Activated naive CD4-positive, alpha-beta T cell treated with Interleukin-2 at 50 U/mL for 16 hours (primary cell): ENCODE results near the gene NEK6.

ENCODE experiments used
- DNase-seq: peaks from one replicate; pipeline ENCODE4 v3.0.0-alpha.2; 2020

NEK6 gene

GRCh38 chr9:124327491-124327890 is 69.7 kb downstream of the NEK6 start:
- no peak for DNase-seq

- DNase-seq = no peak
Measured at GRCh38 chr9:124328285-124328684, 70.5 kb downstream of the NEK6 start.

- DNase-seq = no peak
Measured at GRCh38 chr9:124329206-124329792, 71.5 kb downstream of the NEK6 start.

- no peak for DNase-seq
Measured at GRCh38 chr9:124330011-124330697, 72.4 kb downstream of the NEK6 start.

DNA sequence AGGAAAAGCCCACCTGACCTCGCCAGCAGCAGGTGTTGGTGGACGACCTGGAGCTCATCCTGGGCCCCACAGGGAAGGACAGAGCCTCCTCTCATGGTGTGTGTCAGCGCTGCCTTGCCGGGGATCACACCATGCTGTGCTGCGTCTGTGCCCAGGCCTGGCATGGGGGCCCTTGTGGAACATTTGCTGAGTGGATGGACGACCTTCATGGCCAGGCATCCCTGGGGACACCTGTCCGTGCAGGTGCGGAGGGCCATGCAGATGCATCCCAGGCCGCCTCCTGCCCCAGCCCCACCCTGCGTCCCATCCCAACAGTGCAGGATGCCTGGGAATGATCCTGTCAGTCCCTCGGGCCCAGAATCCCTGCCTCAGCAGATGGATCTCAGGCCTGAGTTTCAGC is 73.8 kb downstream of the NEK6 start:
- DNase-seq = no peak

GRCh38 chr9:124332361-124333202 is 74.8 kb downstream of the NEK6 start:
- DNase-seq = no peak

- no peak for DNase-seq
Measured at GRCh38 chr9:124333203-124333579, 75.4 kb downstream of the NEK6 start.

- no peak for DNase-seq
Measured at GRCh38 chr9:124334568-124335319, 77.0 kb downstream of the NEK6 start.

GRCh38 chr9:124335320-124335707 is 77.6 kb downstream of the NEK6 start:
- DNase-seq = no peak

GRCh38 chr9:124337562-124337961 is 79.8 kb downstream of the NEK6 start:
- DNase-seq = no peak

DNA sequence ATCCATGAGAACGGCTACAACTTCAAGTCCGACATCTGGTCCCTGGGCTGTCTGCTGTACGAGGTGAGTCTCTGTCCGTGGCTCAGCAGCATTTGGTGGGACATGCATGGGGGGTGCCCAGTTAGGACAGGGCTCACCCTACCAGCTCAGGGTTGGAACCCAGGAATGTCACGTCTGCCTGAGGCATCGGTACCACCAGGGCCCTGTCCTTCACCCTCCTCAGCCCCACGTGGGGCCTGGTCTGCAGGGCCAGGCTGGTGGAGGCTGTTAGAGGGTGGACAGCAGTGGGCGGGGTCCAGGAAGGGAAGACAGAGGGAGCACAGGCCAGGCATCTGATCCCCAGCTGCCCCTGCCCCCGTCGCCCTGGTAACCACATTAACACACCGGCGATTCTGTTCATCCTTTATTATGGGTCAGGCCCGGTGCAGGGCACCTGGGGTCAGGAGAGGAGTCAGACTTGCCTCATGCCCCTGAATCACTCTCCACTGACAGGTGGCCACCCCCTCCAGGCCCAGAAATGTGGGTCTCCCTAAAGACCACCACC is 81.9 kb downstream of the NEK6 start:
- no peak for DNase-seq

- DNase-seq = no peak
Measured at GRCh38 chr9:124340219-124341069, 82.7 kb downstream of the NEK6 start.

DNA sequence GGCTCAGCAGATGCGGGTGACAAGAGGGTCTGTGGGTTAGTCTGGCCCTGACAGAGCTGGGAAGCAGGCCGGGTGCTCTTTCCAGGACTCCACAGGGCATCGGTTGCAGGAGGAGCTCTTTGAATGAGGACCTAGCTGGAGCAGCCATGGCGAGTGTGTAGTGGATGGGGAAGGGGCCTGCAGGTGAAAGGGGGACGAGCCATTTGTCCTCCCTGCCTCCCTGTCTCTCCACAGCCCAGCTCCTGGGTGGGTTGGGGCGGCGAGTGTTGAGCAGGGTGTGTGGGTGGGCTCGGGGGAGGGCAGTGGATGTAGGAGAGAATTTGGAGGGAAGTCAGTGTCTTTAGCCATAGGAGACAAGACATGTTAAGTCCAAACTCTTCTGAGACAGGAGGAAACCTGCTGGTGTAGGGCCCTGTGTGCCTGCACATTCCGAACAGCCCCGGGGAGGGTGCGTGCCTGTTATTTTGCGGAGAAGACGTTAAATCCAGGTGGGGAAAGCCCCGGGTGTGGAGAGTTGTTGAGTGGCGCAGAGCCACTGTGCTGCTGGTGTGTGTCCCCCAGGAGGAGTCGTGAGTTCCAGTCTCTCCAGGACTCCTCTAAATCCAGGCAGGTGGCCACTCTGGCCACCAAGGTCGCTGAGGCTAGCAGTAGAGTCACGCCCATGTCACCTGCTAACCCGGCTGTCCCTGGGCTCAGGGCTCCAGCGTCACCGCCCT is 83.9 kb downstream of the NEK6 start:
- DNase-seq = no peak

DNA sequence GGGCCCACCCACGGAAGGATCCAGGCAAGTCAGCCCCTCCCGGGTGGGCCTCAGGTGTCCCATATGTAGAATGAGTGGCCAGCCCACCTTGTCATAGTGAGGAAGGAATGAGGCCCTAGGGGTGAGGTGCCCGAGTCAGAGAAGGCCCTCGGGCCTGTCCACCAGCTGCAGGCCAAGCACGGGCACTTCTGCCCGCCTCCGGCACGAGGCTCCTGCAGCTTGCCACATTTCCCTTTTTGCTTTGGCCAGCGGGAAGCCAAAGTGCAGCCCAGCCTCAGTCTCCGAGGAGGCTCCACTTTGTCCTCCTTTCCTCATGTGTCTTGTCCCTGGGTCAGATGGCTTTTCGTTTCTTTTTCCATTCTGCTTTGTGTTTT is 84.6 kb downstream of the NEK6 start:
- DNase-seq = no peak

- DNase-seq = no peak
Measured at GRCh38 chr9:124342776-124343485, 85.2 kb downstream of the NEK6 start.

GRCh38 chr9:124343533-124344290 is 86.0 kb downstream of the NEK6 start:
- no peak for DNase-seq

DNA sequence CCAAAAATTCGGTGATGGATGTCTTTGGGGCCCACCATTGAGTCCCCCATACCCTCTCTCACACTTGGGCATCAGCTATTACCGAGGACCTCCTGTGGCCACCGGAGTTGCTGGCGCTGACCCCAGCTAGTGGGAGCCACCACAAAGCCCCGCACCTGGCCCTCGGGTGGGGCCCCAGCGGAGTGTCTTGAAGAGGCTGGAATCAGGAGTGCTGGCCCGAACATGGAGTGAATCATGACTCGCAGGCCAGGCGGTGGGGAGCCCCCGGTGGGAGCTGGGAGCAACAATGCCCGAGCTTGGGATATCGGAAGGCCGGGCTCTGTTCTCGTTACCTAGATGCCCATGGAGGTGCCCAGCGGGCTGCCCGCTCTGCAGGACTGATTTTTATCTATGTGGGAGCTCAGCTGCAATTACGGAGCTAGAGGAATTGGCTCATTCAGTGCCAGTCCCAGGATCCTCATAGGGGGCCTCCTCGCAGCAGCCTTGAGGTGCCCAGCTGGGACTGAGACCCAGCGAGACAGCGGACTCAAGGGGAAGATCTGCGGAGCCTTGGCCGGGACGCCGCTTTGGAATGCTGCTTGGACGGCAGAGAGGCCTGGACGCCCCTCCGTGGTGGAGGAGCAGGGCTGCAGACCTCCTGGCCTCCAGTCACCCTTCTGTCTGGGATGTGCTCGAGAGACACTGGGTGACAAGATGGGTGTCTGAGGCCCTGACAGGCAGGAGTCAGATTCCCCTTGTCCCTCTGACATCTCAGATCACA is 86.7 kb downstream of the NEK6 start:
- no peak for DNase-seq

- DNase-seq = no peak
Measured at GRCh38 chr9:124345063-124345462, 87.3 kb downstream of the NEK6 start.

- no peak for DNase-seq
Measured at GRCh38 chr9:124345751-124346281, 88.1 kb downstream of the NEK6 start.
